RWPE2 (cell line): ENCODE data around the gene SERPINB6.

ENCODE experiments used
- ATAC-seq: fragments of 200-7000 bp; cut with Tn5 transposase; 3 replicates; pipeline ENCODE4 v1.9.1; 2021; ENCODE audit warnings: low read depth
- DNase-seq: peaks from one replicate; pipeline ENCODE4 v3.0.0-alpha.2; 2020; ENCODE audit warnings: low spot score
- H3K27ac ChIP-seq: fragments of 450-650 bp; 2 replicates; pipeline ENCODE4 v1.5.1; 2017; ENCODE audit warnings: mild to moderate bottlenecking; ENCODE audit not compliant: poor library complexity, severe bottlenecking
- H3K27me3 ChIP-seq: fragments of 250-450 bp; sonication (Bioruptor Pico); 2 replicates; pipeline ENCODE4 v1.5.1; 2021; ENCODE audit warnings: mild to moderate bottlenecking, moderate library complexity; ENCODE audit not compliant: insufficient read depth, poor library complexity, severe bottlenecking
- H3K36me3 ChIP-seq: fragments of 250-450 bp; sonication (Bioruptor Pico); 2 replicates; pipeline ENCODE4 v1.5.1; 2020; ENCODE audit warnings: low read depth, mild to moderate bottlenecking, moderate library complexity
- H3K4me1 ChIP-seq: fragments of 250-450 bp; sonication (Bioruptor Pico); 2 replicates; pipeline ENCODE4 v1.5.1; 2021; ENCODE audit warnings: mild to moderate bottlenecking, moderate library complexity; ENCODE audit not compliant: insufficient read depth, poor library complexity, severe bottlenecking
- H3K4me3 ChIP-seq: fragments of 250-450 bp; sonication (Bioruptor Pico); 2 replicates; pipeline ENCODE4 v1.5.1; 2021; ENCODE audit warnings: mild to moderate bottlenecking, moderate library complexity; ENCODE audit not compliant: severe bottlenecking
- H3K9me3 ChIP-seq: fragments of 250-450 bp; sonication (Bioruptor Pico); 2 replicates; pipeline ENCODE4 v1.5.1; 2021; ENCODE audit warnings: mild to moderate bottlenecking, moderate library complexity; ENCODE audit not compliant: severe bottlenecking
- CTCF ChIP-seq: fragments of 450-650 bp; IDR thresholded peaks from one replicate; pipeline ENCODE4 v1.5.1; 2017; ENCODE audit warnings: mild to moderate bottlenecking, moderate library complexity; ENCODE audit not compliant: poor library complexity, severe bottlenecking

The SERPINB6 gene

GRCh38 chr6:3016473-3017280 lies 45.3 kb upstream of the SERPINB6 start:
- no peak for TF ChIP-seq CTCF
- peaks cover 19% of the 10 kb centered on the region for H3K36me3 ChIP-seq
- H3K27ac ChIP-seq, result no peak overlapping the region
- H3K4me3 ChIP-seq, result no peak overlapping the region
- no peak for DNase-seq
- no peak for ATAC-seq
- no peaks in the 10 kb centered on the region for H3K27me3 ChIP-seq
- H3K4me1 ChIP-seq, result peaks cover 10% of the 10 kb centered on the region
- no peaks in the 10 kb centered on the region for H3K9me3 ChIP-seq

GRCh38 chr6:3015144-3015543 lies 43.8 kb upstream of the SERPINB6 start:
- TF ChIP-seq CTCF, result no peak
- H3K27me3 ChIP-seq, result no peaks in the 10 kb centered on the region
- peak; percentile 38 for DNase-seq
- no peak overlapping the region for H3K4me3 ChIP-seq
- H3K27ac ChIP-seq, result no peak overlapping the region
- H3K36me3 ChIP-seq, result peaks cover 9% of the 10 kb centered on the region
- no peak for ATAC-seq
- peaks cover 10% of the 10 kb centered on the region for H3K4me1 ChIP-seq
- peaks cover 5% of the 10 kb centered on the region for H3K9me3 ChIP-seq

- Histone ChIP-seq H3K4me1 (peaks cover 10% of the 10 kb centered on the region), H3K27me3 (no peaks in the 10 kb centered on the region), H3K4me3 (no peak overlapping the region), H3K27ac (no peak overlapping the region), H3K36me3 (peaks cover 9% of the 10 kb centered on the region), H3K9me3 (peaks cover 5% of the 10 kb centered on the region)
- DNase-seq (no peak), ATAC-seq (no peak)
- no peak for TF ChIP-seq CTCF
These were observed 43.3 kb upstream of the SERPINB6 start for GRCh38 chr6:3014675-3015066.

- peak; percentile 25 for DNase-seq
- Histone ChIP-seq H3K27me3 (no peaks in the 10 kb centered on the region), H3K9me3 (peaks cover 5% of the 10 kb centered on the region), H3K36me3 (peaks cover 11% of the 10 kb centered on the region), H3K27ac (peak overlapping the region; percentile 24), H3K4me1 (peaks cover 10% of the 10 kb centered on the region), H3K4me3 (no peak overlapping the region)
- ATAC-seq, result peak; percentile 26; the same call in 1 of the 3 replicates
- TF ChIP-seq CTCF, result no peak
These were observed 42.7 kb upstream of the SERPINB6 start for GRCh38 chr6:3013901-3014674.

GRCh38 chr6:3013486-3013885 lies 42.1 kb upstream of the SERPINB6 start:
- Histone ChIP-seq H3K27ac (peak overlapping the region; percentile 24), H3K4me1 (peaks cover 10% of the 10 kb centered on the region), H3K9me3 (peaks cover 5% of the 10 kb centered on the region), H3K27me3 (no peaks in the 10 kb centered on the region), H3K36me3 (peaks cover 11% of the 10 kb centered on the region), H3K4me3 (no peak overlapping the region)
- peak; percentile 78 for DNase-seq
- ATAC-seq, result peak; percentile 95
- TF ChIP-seq CTCF, result no peak
